Left ventricle myocardium inferior (tissue), 1 donor: ENCODE data around the gene PSRC1. TPM values are rescaled to one million over a fixed set of nuclear protein-coding genes. Genes with fewer than 3 reads are reported as not detected.

Source experiments
- DNase-seq: peaks from one replicate; pipeline ENCODE4 v3.0.0-alpha.2; 2020
- H3K27ac ChIP-seq: fragments of 200-600 bp; replicated peaks from 2 replicates; pipeline ENCODE4 v1.8.0; 2021
- H3K27me3 ChIP-seq: fragments of 200-600 bp; 2 replicates; pipeline ENCODE4 v1.8.0; 2021; ENCODE audit warnings: low read depth
- H3K36me3 ChIP-seq: fragments of 200-600 bp; 2 replicates; pipeline ENCODE4 v1.8.0; 2021
- H3K4me1 ChIP-seq: fragments of 200-600 bp; 2 replicates; pipeline ENCODE4 v1.8.0; 2021
- H3K4me3 ChIP-seq: fragments of 200-600 bp; 2 replicates; pipeline ENCODE4 v1.8.0; 2021; ENCODE audit warnings: mild to moderate bottlenecking, moderate library complexity
- H3K9me3 ChIP-seq: fragments of 200-600 bp; replicated peaks from 2 replicates; pipeline ENCODE4 v1.8.0; 2021
- intact Hi-C: fragments of 100-400 bp; cut with micrococcal nuclease; formaldehyde crosslinking; loops from one replicate; pipeline ENCODE4 v1.11.0; 2022
- total RNA-seq: library from RNA; stranded (reverse); fragmentation: NEBNext Ultra II Directional; extraction: Animal tissue kit (Norgen Biotek cat#: 25700); gene quantifications from one replicate; pipeline ENCODE4 v1.2.1, GENCODE V29; 2021
- TF ChIP-seq, protein P1 (sequence below): fragments of 200-600 bp; IDR thresholded peaks from 2 replicates; pipeline ENCODE4 v1.8.0; 2021; ENCODE audit warnings: antibody characterized with exemption, mild to moderate bottlenecking, borderline replicate concordance
- donor health status: DM: no; HTN: yes; CAD: no; lungs with severe emphysema.

PSRC1 gene
- total RNA-seq, 1 donor from 2014 or later: 0.80 TPM

DNA sequence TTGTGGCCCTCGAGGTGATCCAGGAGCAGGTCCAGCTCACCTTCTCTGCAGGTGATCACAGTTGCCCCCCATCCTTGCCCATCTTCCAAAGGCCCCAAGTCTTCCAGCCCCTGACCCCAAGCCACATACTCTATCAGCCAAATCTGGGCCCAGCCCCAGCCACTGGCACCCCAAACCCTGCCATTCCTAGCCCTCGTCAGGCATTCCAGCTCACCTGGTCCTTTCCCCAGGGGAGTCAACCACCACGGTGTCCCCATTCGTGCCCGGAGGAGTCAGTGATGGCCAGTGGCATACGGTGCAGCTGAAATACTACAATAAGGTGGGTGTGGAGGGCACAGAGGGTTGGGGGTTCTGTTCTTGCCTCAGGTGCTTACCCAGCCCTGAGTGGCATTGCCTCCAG lies 21.4 kb downstream of the PSRC1 start:
- DNase-seq: no peak
- no peak overlapping the region for H3K27ac ChIP-seq
- H3K4me3 ChIP-seq: no peak overlapping the region
- TF ChIP-seq, protein P1, sequence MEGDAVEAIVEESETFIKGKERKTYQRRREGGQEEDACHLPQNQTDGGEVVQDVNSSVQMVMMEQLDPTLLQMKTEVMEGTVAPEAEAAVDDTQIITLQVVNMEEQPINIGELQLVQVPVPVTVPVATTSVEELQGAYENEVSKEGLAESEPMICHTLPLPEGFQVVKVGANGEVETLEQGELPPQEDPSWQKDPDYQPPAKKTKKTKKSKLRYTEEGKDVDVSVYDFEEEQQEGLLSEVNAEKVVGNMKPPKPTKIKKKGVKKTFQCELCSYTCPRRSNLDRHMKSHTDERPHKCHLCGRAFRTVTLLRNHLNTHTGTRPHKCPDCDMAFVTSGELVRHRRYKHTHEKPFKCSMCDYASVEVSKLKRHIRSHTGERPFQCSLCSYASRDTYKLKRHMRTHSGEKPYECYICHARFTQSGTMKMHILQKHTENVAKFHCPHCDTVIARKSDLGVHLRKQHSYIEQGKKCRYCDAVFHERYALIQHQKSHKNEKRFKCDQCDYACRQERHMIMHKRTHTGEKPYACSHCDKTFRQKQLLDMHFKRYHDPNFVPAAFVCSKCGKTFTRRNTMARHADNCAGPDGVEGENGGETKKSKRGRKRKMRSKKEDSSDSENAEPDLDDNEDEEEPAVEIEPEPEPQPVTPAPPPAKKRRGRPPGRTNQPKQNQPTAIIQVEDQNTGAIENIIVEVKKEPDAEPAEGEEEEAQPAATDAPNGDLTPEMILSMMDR: no peak
- no peaks in the 10 kb centered on the region for H3K36me3 ChIP-seq
- H3K9me3 ChIP-seq: no peaks in the 10 kb centered on the region
- H3K4me1 ChIP-seq: peaks cover 7% of the 10 kb centered on the region
- no peaks in the 10 kb centered on the region for H3K27me3 ChIP-seq
- intact Hi-C loops: no loop called here

DNA sequence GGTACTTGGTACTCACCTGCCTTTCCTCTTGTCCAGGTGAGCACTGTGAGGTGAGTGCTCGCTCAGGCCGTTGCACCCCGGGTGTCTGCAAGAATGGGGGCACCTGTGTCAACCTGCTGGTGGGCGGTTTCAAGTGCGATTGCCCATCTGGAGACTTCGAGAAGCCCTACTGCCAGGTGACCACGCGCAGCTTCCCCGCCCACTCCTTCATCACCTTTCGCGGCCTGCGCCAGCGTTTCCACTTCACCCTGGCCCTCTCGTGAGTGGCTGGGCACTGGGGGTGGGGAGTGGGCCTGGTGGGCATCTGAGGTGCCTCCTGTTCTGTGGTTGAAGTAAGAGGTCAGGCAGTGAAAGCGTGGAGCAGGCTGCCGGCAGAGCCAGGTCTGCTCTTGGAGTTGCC lies 21.9 kb downstream of the PSRC1 start:
- DNase-seq: no peak
- Histone ChIP-seq H3K4me3 (no peak overlapping the region), H3K36me3 (no peaks in the 10 kb centered on the region), H3K27ac (no peak overlapping the region), H3K27me3 (no peaks in the 10 kb centered on the region), H3K4me1 (peaks cover 7% of the 10 kb centered on the region), H3K9me3 (no peaks in the 10 kb centered on the region)
- TF ChIP-seq, protein P1: no peak
- intact Hi-C loops: no loop called here

DNA sequence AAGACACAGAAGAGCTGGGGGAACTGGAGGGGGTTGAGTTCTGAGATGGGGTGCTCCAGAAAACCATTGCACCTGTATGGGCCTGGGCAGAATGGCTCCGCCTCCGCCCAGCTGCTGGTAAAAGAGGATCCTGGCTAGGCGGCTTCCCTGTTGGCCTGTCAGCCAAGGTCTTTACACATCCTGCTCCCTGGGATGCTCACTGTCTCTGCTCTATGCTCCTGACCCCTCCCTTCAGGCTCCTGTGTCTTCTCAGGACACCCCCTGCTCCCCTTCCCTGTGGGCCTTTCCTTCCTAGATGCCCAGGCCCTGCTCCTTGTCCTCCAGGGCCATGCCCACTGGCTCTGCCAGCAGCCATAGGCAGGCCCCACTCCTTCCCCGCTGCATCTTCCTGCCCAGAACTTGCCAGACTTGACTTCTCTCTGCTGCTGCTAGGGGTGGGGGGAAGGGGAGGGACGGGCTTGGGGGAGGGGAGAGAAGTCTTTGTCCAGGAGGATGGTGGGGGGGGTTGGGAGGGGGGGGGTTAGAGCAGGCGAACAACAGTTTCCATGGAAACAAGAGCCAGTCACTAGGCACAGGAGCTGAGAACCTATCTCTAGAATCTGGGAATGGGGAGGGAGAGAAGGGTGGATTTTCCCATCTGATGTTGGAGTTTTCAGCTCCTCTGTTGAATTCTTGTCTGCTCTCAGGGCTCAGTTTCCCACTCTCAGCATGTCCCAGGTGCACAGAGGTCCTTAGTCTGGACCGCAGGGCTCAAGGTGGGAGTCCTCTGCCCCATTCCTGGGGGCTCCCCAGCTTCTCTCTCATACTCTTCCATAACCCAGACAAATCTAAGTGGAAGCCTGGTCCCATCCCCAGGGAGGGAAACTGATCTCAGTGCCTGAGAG lies 23.0 kb downstream of the PSRC1 start:
- Histone ChIP-seq H3K4me3 (no peak overlapping the region), H3K36me3 (no peaks in the 10 kb centered on the region), H3K27me3 (no peaks in the 10 kb centered on the region), H3K4me1 (peaks cover 13% of the 10 kb centered on the region), H3K27ac (no peak overlapping the region), H3K9me3 (no peaks in the 10 kb centered on the region)
- DNase-seq: no peak
- intact Hi-C loops: no loop called here
- TF ChIP-seq, protein P1: no peak

DNA sequence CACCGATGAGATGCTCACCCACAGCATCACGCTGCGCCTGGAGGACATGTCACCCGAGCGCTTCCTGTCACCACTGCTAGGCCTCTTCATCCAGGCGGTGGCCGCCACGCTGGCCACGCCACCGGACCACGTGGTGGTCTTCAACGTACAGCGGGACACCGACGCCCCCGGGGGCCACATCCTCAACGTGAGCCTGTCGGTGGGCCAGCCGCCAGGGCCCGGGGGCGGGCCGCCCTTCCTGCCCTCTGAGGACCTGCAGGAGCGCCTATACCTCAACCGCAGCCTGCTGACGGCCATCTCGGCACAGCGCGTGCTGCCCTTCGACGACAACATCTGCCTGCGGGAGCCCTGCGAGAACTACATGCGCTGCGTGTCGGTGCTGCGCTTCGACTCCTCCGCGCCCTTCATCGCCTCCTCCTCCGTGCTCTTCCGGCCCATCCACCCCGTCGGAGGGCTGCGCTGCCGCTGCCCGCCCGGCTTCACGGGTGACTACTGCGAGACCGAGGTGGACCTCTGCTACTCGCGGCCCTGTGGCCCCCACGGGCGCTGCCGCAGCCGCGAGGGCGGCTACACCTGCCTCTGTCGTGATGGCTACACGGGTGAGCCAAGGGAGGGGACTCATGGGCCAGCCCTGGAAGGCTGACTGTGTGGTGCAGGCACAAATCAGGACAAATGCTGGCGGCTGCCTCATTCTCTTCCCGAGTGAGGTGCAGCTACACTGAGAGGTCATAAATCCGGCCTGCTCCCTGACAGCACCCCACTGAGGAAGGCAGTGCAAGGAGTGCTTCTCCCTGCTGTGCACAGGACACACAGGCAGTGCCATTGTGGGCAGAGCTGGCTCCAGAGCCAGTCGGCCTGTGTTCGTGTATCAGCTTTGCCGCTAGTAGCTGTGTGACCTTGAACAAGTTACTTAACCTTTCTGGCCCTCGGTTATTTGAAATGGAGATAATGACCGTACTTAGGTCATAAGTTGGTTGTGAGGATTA lies 24.2 kb downstream of the PSRC1 start:
- intact Hi-C loops: no loop called here
- Histone ChIP-seq H3K4me3 (no peak overlapping the region), H3K4me1 (peaks cover 22% of the 10 kb centered on the region), H3K27me3 (no peaks in the 10 kb centered on the region), H3K36me3 (no peaks in the 10 kb centered on the region), H3K9me3 (no peaks in the 10 kb centered on the region), H3K27ac (no peak overlapping the region)
- TF ChIP-seq, protein P1: no peak
- DNase-seq: no peak

DNA sequence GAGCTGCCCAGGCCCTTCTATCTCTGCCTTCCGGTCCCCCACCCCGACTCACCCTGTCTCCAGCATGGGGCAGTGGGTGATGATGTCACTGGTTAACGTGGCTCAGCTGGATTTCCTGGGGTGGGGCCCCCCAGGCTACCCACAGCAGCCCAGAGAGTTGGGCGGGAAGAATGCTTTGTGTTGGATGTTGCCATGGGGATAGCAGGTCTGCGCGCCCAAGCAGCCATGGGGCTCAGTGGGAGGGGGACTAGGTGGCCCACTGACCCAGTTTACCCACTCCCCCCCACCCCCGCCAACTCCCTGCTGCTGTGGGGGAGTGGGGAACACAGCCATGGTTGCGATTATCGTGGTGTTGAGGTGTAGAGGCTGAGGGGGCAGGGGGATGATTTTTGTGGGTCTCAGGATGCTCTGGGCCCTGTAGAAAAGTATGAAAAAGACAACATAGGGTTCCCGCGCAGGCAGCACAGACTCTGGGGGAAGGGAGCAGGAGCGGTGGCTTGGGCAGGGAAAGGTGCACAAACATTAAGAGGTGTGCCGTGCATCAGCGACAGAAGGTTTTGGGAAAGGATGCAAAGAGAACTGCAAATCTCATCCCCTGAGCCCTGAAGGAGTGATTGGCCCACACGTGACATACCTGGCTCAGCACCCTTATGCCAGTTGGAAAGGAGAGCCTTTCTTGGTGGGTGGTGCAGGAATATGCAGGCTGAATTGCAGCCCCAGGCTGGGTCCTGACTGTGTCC lies 25.1 kb downstream of the PSRC1 start:
- TF ChIP-seq, protein P1: no peak

More for the DNA sequence above, 25.1 kb downstream of the PSRC1 start:
- intact Hi-C loops: no loop called here
- H3K27me3 ChIP-seq: no peaks in the 10 kb centered on the region
- H3K36me3 ChIP-seq: no peaks in the 10 kb centered on the region
- DNase-seq: no peak
- peaks cover 23% of the 10 kb centered on the region for H3K4me1 ChIP-seq
- H3K9me3 ChIP-seq: no peaks in the 10 kb centered on the region
- no peak overlapping the region for H3K27ac ChIP-seq
- H3K4me3 ChIP-seq: no peak overlapping the region
